Stimulated activated CD4-positive, alpha-beta T cell treated with anti-CD3 and anti-CD28 coated beads, Interleukin-1b, Interleukin-23, amount 100 ng/mL, for 4 hours (primary cell): ENCODE data around the gene SLC44A3.

Source experiments
- DNase-seq, 2 donors: peaks; one replicate each; pipeline ENCODE4 v3.0.0-alpha.2; 2020; ENCODE audit warnings: low read depth in 2 of 2

SLC44A3 gene

GRCh38 chr1:94819945-94820746, at the start of gene SLC44A3:
SLC44A3 (plus strand) TSS chr1:94820357; CDS start chr1:94820452, 95 bp downstream.
- peak in 1 of 2 donors; percentile 2 for DNase-seq

- no peak for DNase-seq
Measured at GRCh38 chr1:94772230-94772641, 47.9 kb upstream of the SLC44A3 start.

GRCh38 chr1:94772845-94773244, 47.3 kb upstream of the SLC44A3 start:
- DNase-seq, result no peak

GRCh38 chr1:94773296-94773809, 46.8 kb upstream of the SLC44A3 start:
- DNase-seq, result no peak

GRCh38 chr1:94773931-94774422, 46.2 kb upstream of the SLC44A3 start:
- DNase-seq, result no peak

- no peak for DNase-seq
Measured at GRCh38 chr1:94776474-94776873, 43.7 kb upstream of the SLC44A3 start.

GRCh38 chr1:94777281-94777680, 42.9 kb upstream of the SLC44A3 start:
- DNase-seq, result no peak

GRCh38 chr1:94778808-94779207, 41.3 kb upstream of the SLC44A3 start:
- no peak for DNase-seq

GRCh38 chr1:94783342-94784189, 36.6 kb upstream of the SLC44A3 start:
- no peak for DNase-seq

- DNase-seq, result no peak
Measured at GRCh38 chr1:94784190-94784515, 36.0 kb upstream of the SLC44A3 start.

- DNase-seq, result no peak
Measured at GRCh38 chr1:94787691-94788090, 32.5 kb upstream of the SLC44A3 start.

- DNase-seq, result no peak
Measured at GRCh38 chr1:94790246-94790645, 29.9 kb upstream of the SLC44A3 start.

- DNase-seq, result no peak
Measured at GRCh38 chr1:94790670-94791069, 29.5 kb upstream of the SLC44A3 start.

GRCh38 chr1:94792473-94793295, 27.5 kb upstream of the SLC44A3 start:
- DNase-seq, result no peak

GRCh38 chr1:94793296-94793656, 26.9 kb upstream of the SLC44A3 start:
- DNase-seq, result no peak

GRCh38 chr1:94795434-94795833, 24.7 kb upstream of the SLC44A3 start:
- no peak for DNase-seq

GRCh38 chr1:94796266-94796665, 23.9 kb upstream of the SLC44A3 start:
- DNase-seq, result no peak

- DNase-seq, result no peak
Measured at GRCh38 chr1:94797291-94797690, 22.9 kb upstream of the SLC44A3 start.

- no peak for DNase-seq
Measured at GRCh38 chr1:94798054-94798453, 22.1 kb upstream of the SLC44A3 start.

- DNase-seq, result no peak
Measured at GRCh38 chr1:94798462-94798861, 21.7 kb upstream of the SLC44A3 start.

- no peak for DNase-seq
Measured at GRCh38 chr1:94799206-94799605, 21.0 kb upstream of the SLC44A3 start.
